Esophagus muscularis mucosa (tissue), 4 donors: Measurements from ENCODE around the gene GRIN3A. TPM values are rescaled to one million over a fixed set of nuclear protein-coding genes. Genes with fewer than 3 reads are reported as not detected.
A peak's percentile ranks its signal among the peaks of the same experiment; 100 is the strongest.

ENCODE experiments used
- DNase-seq: peaks from one replicate; pipeline ENCODE4 v3.0.0-alpha.2; 2017; ENCODE audit errors: extremely low spot score
- H3K27ac ChIP-seq, 4 donors: fragments of 200-600 bp; sonication (generic); replicated peaks in 1 of 4; 1 replicate in 3 of 4; 2 replicates in 1 of 4; pipeline ENCODE4 v1.5.1; 2016 to 2019; ENCODE audit warnings: mild to moderate bottlenecking in 1 of 4
- H3K27me3 ChIP-seq, 4 donors: fragments of 200-600 bp; sonication (generic); one replicate each; pipeline versions ENCODE4 v1.5.1 to v1.6.0; 2016 to 2019
- H3K36me3 ChIP-seq, 4 donors: fragments of 200-600 bp; sonication (generic); one replicate each; pipeline ENCODE4 v1.5.1; 2016 to 2019
- H3K4me1 ChIP-seq, 4 donors: fragments of 200-600 bp; sonication (generic); one replicate each; pipeline ENCODE4 v1.5.1; 2016 to 2019
- H3K4me3 ChIP-seq, 4 donors: fragments of 200-600 bp; sonication (generic); 1 replicate in 2 of 4; 2 replicates in 2 of 4; pipeline ENCODE4 v1.5.1; 2016 to 2019; ENCODE audit warnings: mild to moderate bottlenecking in 4 of 4, moderate library complexity in 1 of 4
- H3K9me3 ChIP-seq, 4 donors: fragments of 200-600 bp; sonication (generic); 1 replicate in 3 of 4; 2 replicates in 1 of 4; pipeline ENCODE4 v1.5.1; 2016 to 2019
- EP300 ChIP-seq: sonication (generic); formaldehyde crosslinking; IDR thresholded peaks from one replicate; pipeline ENCODE4 v1.6.1; 2017; ENCODE audit warnings: antibody characterized with exemption
- POLR2A ChIP-seq: fragments of 450-650 bp; IDR thresholded peaks from one replicate; pipeline ENCODE4 v1.6.1; 2017; ENCODE audit warnings: antibody characterized with exemption, moderate library complexity, mild to moderate bottlenecking, low read depth
- POLR2AphosphoS5 ChIP-seq, 2 donors: sonication (generic); formaldehyde crosslinking; IDR thresholded peaks; one replicate each; pipeline ENCODE4 v1.6.1; 2017; ENCODE audit warnings: antibody characterized with exemption in 2 of 2
- WGBS: methylation state at CpG from one replicate; pipeline ENCODE4 v1.1.5; 2018; 5-methylcytosine and 5-hydroxymethylcytosine counted together
- intact Hi-C: fragments of 100-400 bp; cut with DNase I; formaldehyde crosslinking; loops from one replicate; pipeline ENCODE4 v1.15.1; 2023
- total RNA-seq, 4 donors: library from RNA; depleted of rRNA; stranded (reverse); fragments of >200 nt; gene quantifications; one replicate each; pipeline versions ENCODE4 v1.1.0 to v1.2.1, GENCODE V29; 2016
- TF ChIP-seq, protein P1 (sequence below), 3 experiments: fragments of 200-600 bp in 2 of 3; fragments of 450-650 bp in 1 of 3; sonication (generic) in 2 of 3; IDR thresholded peaks; one replicate each; pipeline ENCODE4 v1.5.1; 2017 to 2019; ENCODE audit warnings: antibody characterized with exemption in 3 of 3, mild to moderate bottlenecking in 2 of 3, moderate library complexity in 1 of 3

GRIN3A gene
- total RNA-seq, 4 donors from 2014 or later = under 0.01 to 0.58 (median 0.37) TPM

DNA sequence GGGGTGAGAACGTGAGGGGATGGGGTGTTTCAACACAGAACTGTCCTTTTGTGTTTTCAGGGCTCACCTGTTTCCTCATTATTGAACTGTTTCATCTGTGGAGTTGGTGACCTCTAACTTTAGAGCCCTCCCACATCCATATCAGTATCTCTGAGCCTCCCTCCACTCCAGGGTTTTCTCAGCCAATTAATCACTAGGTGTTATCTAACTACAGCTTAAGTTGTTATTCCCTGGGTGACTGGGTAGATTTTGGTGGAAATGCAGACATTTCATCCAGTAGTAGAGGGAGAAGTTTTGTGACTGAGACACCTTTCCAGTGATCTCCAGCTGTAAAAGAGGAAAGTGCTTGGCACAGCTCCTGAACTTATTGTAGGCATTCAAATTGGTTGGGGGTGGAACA, 167.3 kb downstream of the GRIN3A start:
- no peak overlapping the region for H3K27ac ChIP-seq
- intact Hi-C loops = no loop called here
- TF ChIP-seq, protein P1, sequence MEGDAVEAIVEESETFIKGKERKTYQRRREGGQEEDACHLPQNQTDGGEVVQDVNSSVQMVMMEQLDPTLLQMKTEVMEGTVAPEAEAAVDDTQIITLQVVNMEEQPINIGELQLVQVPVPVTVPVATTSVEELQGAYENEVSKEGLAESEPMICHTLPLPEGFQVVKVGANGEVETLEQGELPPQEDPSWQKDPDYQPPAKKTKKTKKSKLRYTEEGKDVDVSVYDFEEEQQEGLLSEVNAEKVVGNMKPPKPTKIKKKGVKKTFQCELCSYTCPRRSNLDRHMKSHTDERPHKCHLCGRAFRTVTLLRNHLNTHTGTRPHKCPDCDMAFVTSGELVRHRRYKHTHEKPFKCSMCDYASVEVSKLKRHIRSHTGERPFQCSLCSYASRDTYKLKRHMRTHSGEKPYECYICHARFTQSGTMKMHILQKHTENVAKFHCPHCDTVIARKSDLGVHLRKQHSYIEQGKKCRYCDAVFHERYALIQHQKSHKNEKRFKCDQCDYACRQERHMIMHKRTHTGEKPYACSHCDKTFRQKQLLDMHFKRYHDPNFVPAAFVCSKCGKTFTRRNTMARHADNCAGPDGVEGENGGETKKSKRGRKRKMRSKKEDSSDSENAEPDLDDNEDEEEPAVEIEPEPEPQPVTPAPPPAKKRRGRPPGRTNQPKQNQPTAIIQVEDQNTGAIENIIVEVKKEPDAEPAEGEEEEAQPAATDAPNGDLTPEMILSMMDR (IDR thresholded peaks at IDR 0.05) = no peak
- no peaks in the 10 kb centered on the region for H3K9me3 ChIP-seq
- 100% methylated on average over 1 of the region's 1 CpG for WGBS
- no peaks in the 10 kb centered on the region for H3K4me1 ChIP-seq
- no peaks in the 10 kb centered on the region for H3K27me3 ChIP-seq
- no peak overlapping the region for H3K4me3 ChIP-seq
- peaks cover under 1 to 46% (median 16%) of the 10 kb centered on the region in 4 donors for H3K36me3 ChIP-seq
- no peak for DNase-seq

DNA sequence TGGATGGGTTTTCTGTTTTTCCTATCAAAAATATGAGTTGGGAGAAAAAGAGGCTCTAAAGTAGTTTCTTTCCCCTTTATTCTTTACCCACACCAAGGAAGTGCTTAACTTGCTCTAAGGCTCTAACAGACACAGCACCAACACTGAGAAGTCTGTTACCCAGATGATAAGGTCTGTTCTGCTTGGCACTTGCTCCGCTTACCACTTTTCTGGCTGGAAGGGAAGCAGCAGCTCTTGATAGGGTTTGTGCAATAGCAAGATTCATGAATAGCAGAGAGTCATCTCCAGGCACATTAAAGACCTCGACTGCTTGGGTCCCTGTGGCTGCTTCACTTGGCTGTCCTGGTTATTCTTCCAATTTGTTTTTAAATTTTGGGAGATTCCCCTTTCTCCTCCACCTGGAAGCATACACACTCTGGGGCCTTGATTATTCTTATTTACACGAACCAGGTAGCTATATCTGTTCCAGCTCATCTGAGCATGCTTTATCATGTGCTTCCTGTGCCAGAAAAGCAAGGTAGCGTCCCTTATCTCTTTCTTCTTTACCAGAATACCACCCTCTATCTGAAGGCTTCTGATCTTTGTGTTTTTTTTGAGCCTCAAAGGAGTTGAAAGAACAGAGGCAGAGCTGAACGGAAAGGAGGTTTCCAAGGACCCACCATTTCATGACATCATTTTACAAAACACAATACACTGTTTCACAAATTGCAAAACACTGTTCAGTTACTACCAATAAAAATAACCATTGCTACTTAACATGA, 168.5 kb downstream of the GRIN3A start:
- H3K9me3 ChIP-seq = no peaks in the 10 kb centered on the region
- no peak for TF ChIP-seq EP300
- TF ChIP-seq, protein P1 (IDR thresholded peaks at IDR 0.05) = no peak
- no peak for TF ChIP-seq POLR2A
- no peak for TF ChIP-seq POLR2AphosphoS5 (IDR thresholded peaks at IDR 0.05)
- H3K27me3 ChIP-seq = no peaks in the 10 kb centered on the region
- no peak for DNase-seq
- no peak overlapping the region for H3K27ac ChIP-seq
- WGBS = 92% methylated on average over 5 of the region's 5 CpGs
- H3K36me3 ChIP-seq = peaks cover 12 to 58% (median 24%) of the 10 kb centered on the region in 4 donors
- H3K4me1 ChIP-seq = no peaks in the 10 kb centered on the region
- intact Hi-C loops = no loop called here
- H3K4me3 ChIP-seq = no peak overlapping the region

DNA sequence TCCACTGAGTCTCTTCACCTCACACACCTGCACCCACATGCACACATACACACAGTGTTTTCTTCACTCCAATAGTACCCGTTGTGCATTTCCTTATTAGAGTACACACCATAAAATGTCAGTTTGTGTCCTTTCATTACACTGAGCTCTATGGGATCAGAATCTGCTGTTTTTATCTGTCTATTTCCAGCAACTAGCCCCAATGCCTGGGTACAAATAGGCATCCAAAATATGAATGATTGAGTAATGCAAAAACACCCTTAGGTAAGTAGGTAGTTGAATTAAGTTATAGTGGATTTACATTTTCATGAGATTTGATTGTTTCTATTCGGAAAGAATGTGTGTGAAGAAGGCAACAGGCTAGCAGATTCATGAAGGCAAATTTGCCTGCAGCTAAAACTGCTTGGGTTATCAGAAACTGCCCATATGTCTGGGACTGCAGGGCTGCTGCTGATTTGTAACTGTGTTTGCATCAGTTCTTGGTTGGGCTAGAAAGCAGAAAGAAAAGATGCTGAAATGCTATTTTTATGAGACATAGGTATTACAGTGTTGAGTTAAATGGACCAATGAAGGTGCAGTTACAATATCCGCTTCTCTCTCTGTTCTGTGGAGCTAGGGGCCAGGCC, 170.6 kb downstream of the GRIN3A start:
- 95% methylated on average over 3 of the region's 3 CpGs for WGBS
- H3K4me3 ChIP-seq = no peak overlapping the region
- intact Hi-C loops = no loop called here
- TF ChIP-seq POLR2AphosphoS5 (IDR thresholded peaks at IDR 0.05) (no peak), POLR2A (no peak), EP300 (no peak)
- TF ChIP-seq, protein P1 (IDR thresholded peaks at IDR 0.05) = no peak
- H3K36me3 ChIP-seq = peaks cover 29 to 79% (median 40%) of the 10 kb centered on the region in 4 donors
- no peak overlapping the region for H3K27ac ChIP-seq
- H3K4me1 ChIP-seq = no peaks in the 10 kb centered on the region
- no peaks in the 10 kb centered on the region for H3K9me3 ChIP-seq
- H3K27me3 ChIP-seq = no peaks in the 10 kb centered on the region
- no peak for DNase-seq

DNA sequence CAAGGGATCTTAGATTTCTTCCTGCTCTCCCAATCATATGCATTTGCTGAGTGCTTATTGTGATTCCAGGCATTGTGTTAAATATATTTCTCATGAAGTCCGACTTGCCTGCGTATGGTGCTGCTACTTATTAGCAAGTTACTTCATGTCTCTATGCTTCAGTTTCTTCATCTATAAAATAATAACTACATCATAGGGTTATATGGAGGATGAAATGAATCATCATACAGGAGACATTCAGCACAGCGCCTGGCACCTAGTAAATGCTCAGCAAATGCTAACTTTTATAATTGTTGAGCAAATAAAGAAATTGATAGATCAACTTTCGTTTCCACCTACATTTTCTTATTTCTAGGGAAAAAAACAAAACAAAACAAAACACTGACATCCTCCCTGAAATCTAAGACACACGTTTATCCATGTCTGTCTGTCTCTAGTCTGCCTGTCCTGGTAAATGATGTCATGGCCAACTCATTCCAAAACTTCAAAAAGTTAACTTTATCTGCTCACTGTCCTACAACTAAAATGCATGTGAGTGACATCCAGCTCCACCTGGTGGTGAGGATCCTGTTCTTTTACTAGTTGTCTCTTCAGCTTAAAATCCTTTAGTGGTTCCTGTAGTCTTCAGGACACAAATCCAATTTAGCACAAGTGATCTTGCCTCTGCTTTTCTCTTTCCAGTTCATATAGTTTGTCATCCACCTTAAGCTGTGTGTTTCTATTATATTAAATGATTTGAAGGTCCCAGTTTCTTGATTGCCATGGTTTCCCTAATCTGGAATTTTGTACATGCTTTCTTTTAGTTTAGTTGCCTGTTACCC, 171.3 kb downstream of the GRIN3A start:
- peaks cover 36 to 86% (median 47%) of the 10 kb centered on the region in 4 donors for H3K36me3 ChIP-seq

More for the DNA sequence above, 171.3 kb downstream of the GRIN3A start:
- Histone ChIP-seq H3K9me3 (no peaks in the 10 kb centered on the region), H3K27me3 (no peaks in the 10 kb centered on the region), H3K4me3 (no peak overlapping the region), H3K4me1 (no peaks in the 10 kb centered on the region), H3K27ac (no peak overlapping the region)
- TF ChIP-seq, protein P1 (IDR thresholded peaks at IDR 0.05) = peak in 1 of 3 experiments; percentile 9
- TF ChIP-seq EP300 (no peak), POLR2AphosphoS5 (IDR thresholded peaks at IDR 0.05) (no peak)
- DNase-seq = no peak
- intact Hi-C loops = no loop called here
- WGBS = 89% methylated on average over 5 of the region's 5 CpGs
